ENCODE measurements around the gene GPR21. TPM values are rescaled to one million over a fixed set of nuclear protein-coding genes. Genes with fewer than 3 reads are reported as not detected.

The GPR21 gene
- total and polyA plus RNA-seq, 8 donors, result 0.16 to 0.97 (median 0.55) TPM; not detected in 3

DNA sequence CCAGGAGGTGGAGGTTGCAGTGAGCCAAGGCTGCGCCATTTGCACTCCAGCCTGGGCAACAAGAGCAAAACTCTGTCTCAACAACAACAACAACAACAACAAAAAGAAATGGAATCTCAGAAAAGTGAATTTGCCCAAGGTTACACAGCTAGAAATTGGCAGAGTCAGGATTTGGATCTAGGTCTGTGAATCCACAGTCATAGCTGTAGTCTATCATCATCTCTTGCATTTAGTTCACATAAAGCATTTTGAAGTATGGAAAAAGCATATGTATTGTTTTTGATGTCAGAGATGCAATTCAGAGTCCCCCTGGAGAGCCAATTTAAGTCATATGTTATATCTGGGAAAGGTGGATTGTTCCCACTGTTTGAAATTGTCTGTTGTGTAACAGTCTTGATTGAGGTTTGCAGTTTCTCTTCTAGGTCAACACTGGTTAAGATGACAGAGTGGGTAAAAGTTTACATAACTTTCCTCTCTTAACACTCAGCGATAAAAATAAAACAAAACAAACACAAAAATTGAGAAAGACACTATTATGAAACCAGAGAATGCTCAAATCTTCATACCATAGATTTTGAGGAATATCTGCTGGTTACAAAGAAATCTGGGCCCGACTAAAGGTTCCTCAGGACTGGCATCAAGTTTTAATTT is 21.5 kb upstream of the GPR21 start:
- H3K36me3 ChIP-seq, result peaks cover 0 to 27% (median 0%) of the 10 kb centered on the region in 3 donors
- peaks cover 0 to 5% (median 0%) of the 10 kb centered on the region in 3 donors for H3K4me1 ChIP-seq
- DNase-seq, result no peak
- no peaks in the 10 kb centered on the region for H3K27me3 ChIP-seq
- H3K9me3 ChIP-seq, result no peaks in the 10 kb centered on the region
- intact Hi-C loops (cut with DNase I), result no loop called here
- TF ChIP-seq, protein P1, sequence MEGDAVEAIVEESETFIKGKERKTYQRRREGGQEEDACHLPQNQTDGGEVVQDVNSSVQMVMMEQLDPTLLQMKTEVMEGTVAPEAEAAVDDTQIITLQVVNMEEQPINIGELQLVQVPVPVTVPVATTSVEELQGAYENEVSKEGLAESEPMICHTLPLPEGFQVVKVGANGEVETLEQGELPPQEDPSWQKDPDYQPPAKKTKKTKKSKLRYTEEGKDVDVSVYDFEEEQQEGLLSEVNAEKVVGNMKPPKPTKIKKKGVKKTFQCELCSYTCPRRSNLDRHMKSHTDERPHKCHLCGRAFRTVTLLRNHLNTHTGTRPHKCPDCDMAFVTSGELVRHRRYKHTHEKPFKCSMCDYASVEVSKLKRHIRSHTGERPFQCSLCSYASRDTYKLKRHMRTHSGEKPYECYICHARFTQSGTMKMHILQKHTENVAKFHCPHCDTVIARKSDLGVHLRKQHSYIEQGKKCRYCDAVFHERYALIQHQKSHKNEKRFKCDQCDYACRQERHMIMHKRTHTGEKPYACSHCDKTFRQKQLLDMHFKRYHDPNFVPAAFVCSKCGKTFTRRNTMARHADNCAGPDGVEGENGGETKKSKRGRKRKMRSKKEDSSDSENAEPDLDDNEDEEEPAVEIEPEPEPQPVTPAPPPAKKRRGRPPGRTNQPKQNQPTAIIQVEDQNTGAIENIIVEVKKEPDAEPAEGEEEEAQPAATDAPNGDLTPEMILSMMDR (IDR thresholded peaks at IDR 0.05), result no peak
- FAIRE-seq, result no peak
- H3K27ac ChIP-seq, result no peak overlapping the region
- ATAC-seq, result peak in 1 of 4 donors; percentile 30
- 85 to 89% methylated on average over 3 of the region's 3 CpGs for WGBS, 2 donors
- no peak overlapping the region for H3K4me3 ChIP-seq

DNA sequence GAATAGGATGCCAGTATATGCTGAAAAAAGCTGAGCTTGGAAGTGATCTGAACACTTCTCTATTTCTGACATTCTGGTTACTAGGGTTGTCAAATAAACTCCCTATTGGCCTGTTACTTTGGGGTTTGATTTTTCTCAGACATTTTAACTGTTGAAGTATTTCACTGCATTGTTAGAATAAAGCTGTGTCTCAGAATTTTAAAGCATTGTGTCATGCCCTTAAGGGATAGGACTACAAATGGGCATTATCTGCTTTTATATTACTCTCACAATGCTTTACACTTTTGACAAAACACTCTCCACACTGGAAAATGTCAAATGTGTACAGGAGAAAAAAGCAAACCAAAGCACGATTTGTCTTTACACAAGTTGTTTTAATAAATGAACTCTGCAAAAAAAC is 16.8 kb upstream of the GPR21 start:
- intact Hi-C loops (cut with DNase I), result no loop called here
- no peaks in the 10 kb centered on the region for H3K9me3 ChIP-seq
- H3K27ac ChIP-seq, result no peak overlapping the region
- ATAC-seq, result no peak
- FAIRE-seq, result no peak
- WGBS, 2 donors, result 80 to 84% methylated on average over 1 of the region's 1 CpG
- peaks cover 0 to 27% (median 0%) of the 10 kb centered on the region in 3 donors for H3K36me3 ChIP-seq
- TF ChIP-seq, protein P1 (IDR thresholded peaks at IDR 0.05), result no peak
- no peak for DNase-seq
- no peaks in the 10 kb centered on the region for H3K4me1 ChIP-seq
- H3K4me3 ChIP-seq, result no peak overlapping the region
- H3K27me3 ChIP-seq, result no peaks in the 10 kb centered on the region

DNA sequence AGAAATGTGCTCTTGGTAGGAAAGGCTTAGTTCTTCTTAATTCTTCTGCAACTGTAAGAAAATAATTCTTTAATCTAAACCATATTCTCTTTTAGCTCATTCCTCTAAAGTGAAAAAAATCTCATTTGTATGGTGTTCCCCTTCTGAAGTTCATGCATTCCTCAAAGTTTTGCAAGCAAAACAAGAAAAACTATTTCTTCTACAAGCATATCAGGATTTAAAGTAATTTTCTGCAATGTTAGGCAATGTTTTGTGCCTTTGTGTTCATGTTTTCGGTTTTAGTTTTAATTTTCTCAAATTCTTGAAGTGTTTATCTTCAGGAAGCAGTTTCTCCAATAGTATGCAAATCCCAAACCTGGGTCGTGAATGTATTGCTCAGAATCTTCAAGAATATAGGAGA is 12.7 kb upstream of the GPR21 start:
- Histone ChIP-seq H3K27ac (no peak overlapping the region), H3K36me3 (peaks cover 0 to 17% (median 0%) of the 10 kb centered on the region in 3 donors), H3K4me1 (no peaks in the 10 kb centered on the region), H3K27me3 (no peaks in the 10 kb centered on the region), H3K9me3 (no peaks in the 10 kb centered on the region), H3K4me3 (no peak overlapping the region)
- ATAC-seq (no peak), FAIRE-seq (no peak), DNase-seq (no peak)
- WGBS, 2 donors, result 73 to 84% methylated on average over 2 of the region's 2 CpGs
- TF ChIP-seq, protein P1 (IDR thresholded peaks at IDR 0.05), result no peak
- intact Hi-C loops (cut with DNase I), result no loop called here

DNA sequence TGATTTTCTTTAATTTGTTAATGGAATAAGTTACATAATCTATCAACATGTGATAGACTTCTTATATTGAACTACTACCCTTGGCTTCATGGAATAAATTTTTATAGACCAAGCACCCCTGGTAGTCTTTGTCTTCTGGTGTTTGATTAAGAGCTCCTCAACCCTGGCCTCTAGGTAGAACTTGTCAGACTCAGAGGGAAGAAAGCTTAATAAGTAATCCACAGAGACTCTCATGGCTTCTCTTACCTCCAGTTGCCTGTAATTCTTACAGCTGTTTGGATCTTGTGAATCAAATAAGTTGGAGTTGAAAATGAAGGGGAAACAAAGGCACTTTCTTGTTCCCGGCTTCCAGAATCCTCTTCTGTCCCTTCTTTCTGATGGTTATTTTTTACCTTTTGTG is 7.0 kb upstream of the GPR21 start:
- 96 to 100% methylated on average over 1 of the region's 1 CpG for WGBS, 2 donors
- Histone ChIP-seq H3K4me3 (no peak overlapping the region), H3K27ac (no peak overlapping the region), H3K27me3 (no peaks in the 10 kb centered on the region), H3K4me1 (no peaks in the 10 kb centered on the region), H3K9me3 (no peaks in the 10 kb centered on the region), H3K36me3 (peaks cover 0 to 6% (median 0%) of the 10 kb centered on the region in 3 donors)
- no peak for FAIRE-seq
- no peak for DNase-seq
- TF ChIP-seq, protein P1 (IDR thresholded peaks at IDR 0.05), result no peak
- intact Hi-C loops (cut with DNase I), result no loop called here
- no peak for ATAC-seq

DNA sequence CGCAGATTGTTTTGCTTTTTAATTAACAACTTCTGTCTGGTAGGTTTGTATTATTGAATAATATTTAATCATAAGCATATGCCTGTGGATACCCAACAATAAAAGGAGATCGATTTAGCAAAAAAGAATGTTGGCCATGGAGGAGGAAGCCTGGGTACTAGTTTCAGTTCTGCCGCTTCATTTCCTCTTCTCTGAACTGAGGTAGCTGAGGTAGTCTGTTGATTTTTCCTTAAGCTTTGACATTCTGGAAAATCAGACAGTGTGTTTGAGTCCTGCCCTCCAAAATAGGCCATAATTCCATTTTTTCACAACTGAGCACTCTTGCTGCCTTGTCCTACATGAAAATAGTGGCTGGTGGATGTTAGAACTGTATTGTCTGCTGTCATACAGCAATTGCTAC is 6.0 kb upstream of the GPR21 start:
- Histone ChIP-seq H3K4me3 (no peak overlapping the region), H3K27ac (no peak overlapping the region), H3K27me3 (no peaks in the 10 kb centered on the region), H3K36me3 (peaks cover 0 to 6% (median 0%) of the 10 kb centered on the region in 3 donors), H3K4me1 (no peaks in the 10 kb centered on the region), H3K9me3 (no peaks in the 10 kb centered on the region)
- ATAC-seq (no peak), DNase-seq (no peak), FAIRE-seq (no peak)
- intact Hi-C loops (cut with DNase I), result no loop called here
- 60 to 74% methylated on average over 3 of the region's 3 CpGs for WGBS, 2 donors
- TF ChIP-seq, protein P1 (IDR thresholded peaks at IDR 0.05), result no peak

Data from pancreas (tissue), 10 donors.